Measurements from ENCODE around the gene GATD1.

The GATD1 gene

GRCh38 chr11:803467-803742, 26.1 kb upstream of the GATD1 start:
- no peak overlapping the region for H3K4me3 ChIP-seq (ENCODE audit: low read length)
- no peak for DNase-seq (ENCODE audit: low read depth)
- TF ChIP-seq CTCF (conservative IDR thresholded peaks at IDR 0.05; ENCODE audit: low read depth, low read length): no peak

- TF ChIP-seq CTCF (conservative IDR thresholded peaks at IDR 0.05; ENCODE audit: low read depth, low read length): no peak
- no peak overlapping the region for H3K4me3 ChIP-seq (ENCODE audit: low read length)
- no peak for DNase-seq (ENCODE audit: low read depth)
Observed at GRCh38 chr11:802693-803466, 25.6 kb upstream of the GATD1 start.

- no peak overlapping the region for H3K4me3 ChIP-seq (ENCODE audit: low read length)
- no peak for DNase-seq (ENCODE audit: low read depth)
- TF ChIP-seq CTCF (conservative IDR thresholded peaks at IDR 0.05; ENCODE audit: low read depth, low read length): no peak
Observed at GRCh38 chr11:802018-802617, 24.8 kb upstream of the GATD1 start.

GRCh38 chr11:801097-801780, 24.0 kb upstream of the GATD1 start:
- DNase-seq (ENCODE audit: low read depth): no peak
- TF ChIP-seq CTCF (conservative IDR thresholded peaks at IDR 0.05; ENCODE audit: low read depth, low read length): no peak
- H3K4me3 ChIP-seq (ENCODE audit: low read length): no peak overlapping the region

GRCh38 chr11:800473-800872, 23.2 kb upstream of the GATD1 start:
- no peak for TF ChIP-seq CTCF (conservative IDR thresholded peaks at IDR 0.05; ENCODE audit: low read depth, low read length)
- no peak overlapping the region for H3K4me3 ChIP-seq (ENCODE audit: low read length)
- DNase-seq (ENCODE audit: low read depth): no peak

GRCh38 chr11:799641-800316, 22.5 kb upstream of the GATD1 start:
- DNase-seq (ENCODE audit: low read depth): no peak
- H3K4me3 ChIP-seq (ENCODE audit: low read length): no peak overlapping the region
- TF ChIP-seq CTCF (conservative IDR thresholded peaks at IDR 0.05; ENCODE audit: low read depth, low read length): no peak
